IPS-20b (cell line): ENCODE measurements around the gene ZSCAN29.
"Not testable (repeated sequence)": the region's sequence is repeated elsewhere in the genome, so short reads cannot be mapped to it uniquely, and the experiment has no call there.

Experiments
- H3K27ac ChIP-seq: one replicate; pipeline ENCODE4 v1.5.1; 2013; ENCODE audit warnings: low read length
- H3K27me3 ChIP-seq: 2 replicates; pipeline ENCODE4 v1.6.1; 2013; ENCODE audit warnings: mild to moderate bottlenecking, low read length, inconsistent platforms; ENCODE audit not compliant: insufficient read depth
- H3K36me3 ChIP-seq: 2 replicates; pipeline ENCODE4 v1.6.1; 2013; ENCODE audit warnings: low read depth, mild to moderate bottlenecking, inconsistent platforms, low read length, moderate library complexity; ENCODE audit not compliant: insufficient read depth
- H3K4me1 ChIP-seq: 2 replicates; pipeline ENCODE4 v1.6.1; 2013; ENCODE audit warnings: mild to moderate bottlenecking, control low read depth, inconsistent platforms, low read length, moderate library complexity; ENCODE audit not compliant: insufficient read depth
- H3K4me3 ChIP-seq: 2 replicates; pipeline ENCODE4 v1.5.1; 2013; ENCODE audit warnings: mild to moderate bottlenecking, low read length, inconsistent platforms
- H3K9ac ChIP-seq: 2 replicates; pipeline ENCODE4 v1.6.1; 2013; ENCODE audit warnings: low read depth, mild to moderate bottlenecking, inconsistent platforms, low read length, moderate library complexity
- H3K9me3 ChIP-seq: 2 replicates; pipeline ENCODE4 v1.6.1; 2013; ENCODE audit warnings: mild to moderate bottlenecking, low read depth, low read length, inconsistent platforms; ENCODE audit not compliant: insufficient read depth

ZSCAN29 gene

DNA sequence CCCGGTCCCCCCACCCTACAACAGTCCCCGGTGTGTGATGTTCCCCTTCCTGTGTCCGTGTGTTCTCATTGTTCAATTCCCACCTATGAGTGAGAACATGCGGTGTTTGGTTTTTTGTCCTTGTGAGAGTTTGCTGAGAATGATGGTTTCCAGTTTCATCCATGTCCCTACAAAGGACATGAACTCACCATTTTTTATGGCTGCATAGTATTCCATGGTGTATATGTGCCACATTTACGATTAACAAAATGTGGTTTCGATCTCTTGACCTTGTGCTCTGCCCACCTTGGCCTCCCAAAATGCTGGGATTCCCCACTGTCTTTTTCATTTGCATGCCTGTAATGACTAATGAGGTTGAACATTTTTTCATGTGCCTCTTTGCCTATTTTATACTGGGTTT, 22.7 kb upstream of the ZSCAN29 start:
- not testable (repeated sequence) for H3K27me3 ChIP-seq, H3K4me3 ChIP-seq, H3K4me1 ChIP-seq, H3K9me3 ChIP-seq, H3K27ac ChIP-seq, H3K9ac ChIP-seq
- H3K36me3 ChIP-seq, result peaks cover 56% of the 10 kb centered on the region

DNA sequence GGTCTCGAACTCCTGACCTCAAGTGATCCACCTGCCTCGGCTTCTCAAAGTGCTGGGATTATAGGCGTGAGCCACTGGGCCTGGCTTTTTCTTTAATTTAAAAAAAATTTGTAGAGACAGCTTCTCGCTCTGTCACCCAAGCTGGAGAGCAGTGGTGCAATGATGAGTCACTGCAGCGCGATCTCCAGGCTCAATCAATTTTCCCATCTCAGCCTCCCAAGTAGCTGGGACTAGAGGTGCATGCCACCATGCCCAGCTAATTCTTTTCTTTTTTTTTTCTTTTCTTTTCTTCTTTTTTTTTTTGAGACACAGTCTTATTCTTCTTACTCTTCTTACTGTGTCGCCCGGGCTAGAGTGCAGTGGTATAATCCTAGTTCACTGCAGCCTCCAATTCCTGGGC, 19.9 kb upstream of the ZSCAN29 start:
- no peaks in the 10 kb centered on the region for H3K4me1 ChIP-seq
- no peaks in the 10 kb centered on the region for H3K27me3 ChIP-seq
- no peak overlapping the region for H3K27ac ChIP-seq
- no peak overlapping the region for H3K4me3 ChIP-seq
- peaks cover 52% of the 10 kb centered on the region for H3K36me3 ChIP-seq
- no peaks in the 10 kb centered on the region for H3K9me3 ChIP-seq
- H3K9ac ChIP-seq, result no peak overlapping the region

DNA sequence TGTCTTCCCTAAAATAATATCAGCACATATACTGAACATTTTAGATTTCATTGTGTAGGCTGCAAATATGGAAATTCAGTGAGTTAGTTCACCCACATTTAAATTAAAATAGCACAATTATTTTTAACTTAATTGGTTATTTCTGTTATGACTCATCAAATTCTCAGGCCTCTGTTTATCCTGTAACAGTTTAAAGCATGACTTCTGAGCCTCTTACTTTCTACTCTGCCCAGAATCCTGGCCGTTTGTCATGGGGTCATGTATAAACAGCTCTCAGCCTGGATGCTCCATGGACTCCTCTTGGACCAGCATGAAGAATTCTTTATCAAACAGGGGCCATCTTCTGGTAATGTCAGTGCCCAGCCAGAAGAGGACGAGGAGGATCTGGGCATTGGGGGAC, 12.2 kb upstream of the ZSCAN29 start:
- Histone ChIP-seq H3K9ac (no peak overlapping the region), H3K9me3 (no peaks in the 10 kb centered on the region), H3K36me3 (peaks cover 92% of the 10 kb centered on the region), H3K27ac (no peak overlapping the region), H3K27me3 (no peaks in the 10 kb centered on the region), H3K4me1 (no peaks in the 10 kb centered on the region), H3K4me3 (no peak overlapping the region)

DNA sequence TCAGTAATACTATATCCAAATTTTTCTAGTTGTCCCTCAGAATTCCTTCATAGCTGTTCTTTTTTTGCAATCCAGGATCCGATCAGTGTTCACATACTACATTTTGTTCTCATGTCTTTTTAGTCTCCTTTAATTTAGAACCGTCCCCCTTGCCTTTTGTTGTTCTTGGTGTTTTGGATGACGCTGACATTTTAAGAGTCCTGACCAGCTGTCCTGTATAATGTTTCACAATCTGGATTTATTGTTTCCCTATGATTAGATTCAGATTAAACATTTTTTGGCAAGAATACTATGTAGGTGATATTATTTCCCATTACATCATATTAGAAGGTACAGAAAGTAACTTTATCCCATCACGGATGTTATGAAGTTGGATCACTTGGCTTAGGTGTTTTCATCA, 11.5 kb upstream of the ZSCAN29 start:
- Histone ChIP-seq H3K9me3 (no peaks in the 10 kb centered on the region), H3K4me1 (no peaks in the 10 kb centered on the region), H3K27ac (no peak overlapping the region), H3K36me3 (peaks cover 93% of the 10 kb centered on the region), H3K4me3 (no peak overlapping the region), H3K9ac (no peak overlapping the region), H3K27me3 (no peaks in the 10 kb centered on the region)

DNA sequence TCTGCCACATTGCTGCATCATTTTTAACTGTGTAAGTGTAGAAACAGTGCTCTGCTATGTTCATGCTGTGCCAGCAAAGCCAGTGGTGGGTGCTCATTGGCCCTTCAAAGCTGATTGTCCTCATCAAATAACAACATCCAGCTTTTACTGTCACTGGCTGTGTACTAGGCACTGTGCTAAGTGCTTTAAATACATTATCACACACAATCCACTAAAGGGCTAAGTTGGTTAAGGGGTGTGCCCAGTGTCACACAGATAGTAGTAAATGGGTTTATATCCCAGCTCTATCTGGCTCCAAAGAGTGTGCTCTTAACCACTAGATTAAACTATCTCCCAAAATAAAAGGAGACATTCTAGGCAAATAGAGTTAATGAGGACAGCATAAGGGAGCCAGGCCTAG, 7.8 kb upstream of the ZSCAN29 start:
- H3K27me3 ChIP-seq, result no peaks in the 10 kb centered on the region
- no peak overlapping the region for H3K4me3 ChIP-seq
- no peaks in the 10 kb centered on the region for H3K9me3 ChIP-seq
- peaks cover 71% of the 10 kb centered on the region for H3K36me3 ChIP-seq
- H3K27ac ChIP-seq, result no peak overlapping the region
- H3K9ac ChIP-seq, result no peak overlapping the region
- no peaks in the 10 kb centered on the region for H3K4me1 ChIP-seq

DNA sequence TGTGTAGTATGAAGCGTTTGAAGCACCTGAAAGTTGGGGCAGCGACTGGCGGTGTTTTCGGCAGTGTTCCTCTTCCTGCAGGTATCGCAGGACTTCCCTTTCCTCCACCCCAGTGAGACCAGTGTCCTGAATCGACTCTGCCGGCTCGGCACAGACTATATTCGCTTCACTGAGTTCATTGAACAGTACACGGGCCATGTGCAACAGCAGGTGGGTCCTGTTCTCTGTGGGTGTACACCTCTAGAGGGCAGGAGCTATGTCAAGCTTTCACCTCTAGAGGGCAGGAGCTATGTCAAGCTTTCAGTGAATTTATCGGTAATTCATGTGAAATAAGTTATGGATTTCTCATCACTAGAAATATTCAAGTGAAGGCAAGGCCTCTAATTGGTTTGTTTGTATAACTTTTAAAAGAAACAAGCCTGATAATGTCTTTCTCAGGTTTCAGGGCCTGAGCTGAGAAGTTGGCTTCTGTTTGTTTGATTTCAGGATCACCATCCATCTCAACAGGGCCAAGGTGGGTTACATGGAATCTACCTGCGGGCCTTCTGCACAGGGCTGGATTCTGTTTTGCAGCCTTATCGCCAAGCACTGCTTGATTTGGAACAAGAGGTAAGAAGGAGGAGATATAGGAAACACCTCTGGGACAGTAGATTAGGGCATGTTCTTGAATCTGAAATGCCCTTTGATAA, 5.3 kb upstream of the ZSCAN29 start:
- Histone ChIP-seq H3K4me1 (peaks cover 6% of the 10 kb centered on the region; the same call in 1 of the 2 replicates), H3K9ac (no peak overlapping the region), H3K27me3 (no peaks in the 10 kb centered on the region), H3K27ac (no peak overlapping the region), H3K9me3 (no peaks in the 10 kb centered on the region), H3K36me3 (peaks cover 47% of the 10 kb centered on the region), H3K4me3 (no peak overlapping the region)

DNA sequence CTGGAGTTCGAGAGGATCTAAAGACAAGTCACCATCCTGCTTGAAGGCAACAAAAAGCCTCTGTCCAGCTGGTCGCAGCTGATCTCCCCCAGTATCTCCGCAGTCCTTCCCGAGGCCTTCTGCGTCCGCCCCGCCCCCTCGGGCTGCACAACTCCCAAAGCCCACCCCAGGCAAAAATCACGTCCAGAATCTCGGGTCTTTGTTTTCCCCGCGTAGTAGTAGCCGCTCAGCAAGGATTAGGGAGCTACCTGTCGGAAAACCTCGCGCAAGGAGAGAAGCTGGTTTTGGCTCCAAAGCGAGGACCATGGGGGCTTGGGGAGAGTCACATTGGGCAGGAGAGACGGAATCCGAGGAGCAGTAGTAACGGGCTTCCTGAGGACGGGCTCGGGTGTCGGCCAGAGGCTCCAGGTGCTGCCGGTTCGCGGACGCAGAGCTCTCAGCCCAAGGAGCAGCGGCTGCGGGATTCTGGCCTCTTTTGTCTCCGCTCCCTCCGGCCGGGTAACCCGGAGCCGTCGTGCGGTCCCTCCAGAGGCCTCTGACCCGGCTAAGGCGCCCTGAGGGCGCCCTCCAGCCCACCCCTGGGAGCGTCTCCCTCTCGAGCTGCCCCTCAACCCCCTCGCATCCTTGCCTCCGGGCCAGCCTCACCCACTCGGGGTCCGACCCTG, 401 bp downstream of the ZSCAN29 start:
- no peaks in the 10 kb centered on the region for H3K9me3 ChIP-seq
- no peaks in the 10 kb centered on the region for H3K27me3 ChIP-seq
- H3K4me3 ChIP-seq, result peak overlapping the region; percentile 96
- H3K27ac ChIP-seq, result no peak overlapping the region
- H3K9ac ChIP-seq, result peak overlapping the region; percentile 95
- H3K4me1 ChIP-seq, result peaks cover 10% of the 10 kb centered on the region; the same call in 1 of the 2 replicates
- H3K36me3 ChIP-seq, result peaks cover 30% of the 10 kb centered on the region

DNA sequence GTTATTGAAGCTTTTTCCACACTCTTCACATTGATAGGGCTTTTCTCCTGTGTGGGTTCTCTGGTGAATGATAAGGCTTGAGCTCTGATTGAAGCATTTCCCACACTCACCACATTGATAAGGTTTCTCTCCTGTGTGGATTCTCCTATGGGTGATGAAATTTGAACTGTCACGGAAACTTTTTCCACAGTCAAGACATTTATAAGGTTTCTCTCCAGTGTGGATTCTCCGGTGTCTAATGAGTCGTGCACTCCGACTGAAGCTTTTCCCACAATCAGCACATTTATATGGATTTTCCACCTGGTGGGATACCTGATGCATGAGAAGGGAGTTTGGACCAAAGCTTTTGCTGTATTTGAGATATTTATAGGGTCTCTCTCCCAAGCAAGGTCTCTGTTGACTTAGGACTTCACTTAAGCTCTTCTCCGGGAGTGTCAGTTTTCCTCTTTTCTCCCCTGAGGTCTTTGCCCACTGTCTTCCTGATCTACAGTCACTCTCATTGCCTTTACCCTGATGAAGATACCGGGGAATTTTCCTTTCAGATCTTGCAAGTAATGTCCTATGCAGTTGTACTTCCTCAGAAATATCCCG, 9.4 kb downstream of the ZSCAN29 start:
- Histone ChIP-seq H3K4me1 (no peaks in the 10 kb centered on the region), H3K9ac (no peak overlapping the region), H3K36me3 (peaks cover 82% of the 10 kb centered on the region), H3K27me3 (no peaks in the 10 kb centered on the region), H3K27ac (no peak overlapping the region), H3K9me3 (peaks cover 39% of the 10 kb centered on the region), H3K4me3 (no peak overlapping the region)

DNA sequence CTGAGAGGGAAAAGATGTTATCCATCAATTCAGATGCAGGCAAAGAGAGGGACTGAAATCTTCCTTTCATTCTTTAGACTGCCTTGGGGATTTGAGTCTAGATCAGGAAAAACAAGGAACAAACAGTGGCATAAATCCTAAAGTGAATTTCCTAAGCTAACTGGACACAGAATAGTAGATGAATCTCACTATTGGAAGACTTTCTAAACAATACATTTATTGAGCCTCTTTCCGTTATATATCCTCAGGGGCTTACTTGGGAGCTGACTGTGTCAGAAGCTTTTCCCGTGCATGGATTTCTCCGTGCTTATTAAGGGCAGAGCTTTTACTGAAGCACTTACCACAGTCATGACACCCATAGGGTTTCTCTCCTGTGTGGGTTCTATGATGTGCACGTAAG, 10.0 kb downstream of the ZSCAN29 start:
- H3K27ac ChIP-seq, result no peak overlapping the region
- no peak overlapping the region for H3K4me3 ChIP-seq
- peaks cover 76% of the 10 kb centered on the region for H3K36me3 ChIP-seq
- peaks cover 39% of the 10 kb centered on the region for H3K9me3 ChIP-seq
- no peaks in the 10 kb centered on the region for H3K4me1 ChIP-seq
- H3K9ac ChIP-seq, result no peak overlapping the region
- no peaks in the 10 kb centered on the region for H3K27me3 ChIP-seq

DNA sequence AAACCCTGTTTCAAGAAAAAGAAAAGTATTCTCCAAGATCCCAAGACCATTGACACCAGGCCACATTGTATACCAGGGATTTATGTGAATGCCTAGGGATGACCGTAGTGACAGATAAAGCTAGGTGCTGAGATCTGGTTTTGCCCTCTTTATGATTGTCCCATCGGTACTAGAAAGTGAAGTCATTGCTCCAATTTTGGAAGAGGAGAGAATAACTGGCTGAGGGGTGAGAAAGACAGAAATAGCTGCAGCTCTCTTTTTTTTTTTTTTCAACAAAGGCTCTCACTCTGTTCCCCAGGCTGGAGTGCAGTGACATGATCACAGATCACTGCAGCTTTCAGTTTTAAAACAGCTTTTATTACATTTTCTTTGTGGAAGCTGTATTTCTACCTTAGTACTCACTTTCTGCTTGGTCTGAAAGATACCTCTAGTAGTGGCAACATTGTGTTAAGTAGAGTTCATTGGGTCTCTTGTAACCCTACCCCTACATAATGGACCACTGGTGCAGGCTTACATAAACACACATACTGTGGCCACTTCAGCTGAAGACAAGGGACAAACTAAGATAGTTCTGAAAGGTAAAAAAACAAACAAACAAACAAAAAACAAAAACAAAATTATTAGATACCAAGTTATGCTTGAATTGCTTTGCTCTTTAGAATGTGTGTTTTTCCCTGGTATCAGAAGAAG, 18.0 kb downstream of the ZSCAN29 start:
- Histone ChIP-seq H3K4me3 (no peak overlapping the region), H3K36me3 (peaks cover 41% of the 10 kb centered on the region), H3K4me1 (no peaks in the 10 kb centered on the region), H3K9me3 (no peaks in the 10 kb centered on the region), H3K27me3 (no peaks in the 10 kb centered on the region), H3K27ac (no peak overlapping the region), H3K9ac (no peak overlapping the region)

DNA sequence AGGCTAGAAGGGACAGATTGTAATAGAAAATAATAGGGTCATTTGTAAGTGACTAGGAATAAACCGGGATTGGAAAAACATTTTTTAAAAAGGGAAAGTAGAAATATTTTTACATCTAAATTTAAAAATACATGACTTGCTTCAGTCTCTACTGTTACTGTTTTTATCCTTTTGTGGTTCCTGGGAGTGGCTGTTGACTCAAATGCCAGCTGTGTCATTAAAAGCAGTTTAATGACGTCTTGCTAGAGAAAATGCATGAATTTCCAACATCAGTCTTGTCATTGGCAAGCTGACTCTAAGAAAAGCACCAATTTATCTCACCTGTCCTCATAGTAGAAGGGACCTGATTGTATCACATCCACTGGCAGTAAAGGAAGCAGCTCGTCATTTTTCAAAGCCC, 23.7 kb downstream of the ZSCAN29 start:
- Histone ChIP-seq H3K4me3 (no peak overlapping the region), H3K9me3 (no peaks in the 10 kb centered on the region), H3K36me3 (peaks cover 57% of the 10 kb centered on the region), H3K9ac (no peak overlapping the region), H3K27me3 (no peaks in the 10 kb centered on the region), H3K27ac (no peak overlapping the region), H3K4me1 (no peaks in the 10 kb centered on the region)
